A673 (cell line): ENCODE measurements around the gene ATP5F1D.

Experiments used
- EZH2 ChIP-seq: fragments of 200-600 bp; sonication (generic); IDR thresholded peaks from 2 replicates; pipeline ENCODE4 v1.6.1; 2017; ENCODE audit warnings: borderline replicate concordance, low read depth, mild to moderate bottlenecking, mixed read lengths, antibody characterized with exemption, low read length; ENCODE audit not compliant: poor library complexity, severe bottlenecking
- TF ChIP-seq, protein P1 (sequence below): fragments of 300-800, 200-600 bp; sonication (generic); conservative IDR thresholded peaks from 2 replicates; pipeline ENCODE4 v1.5.1; 2017; ENCODE audit warnings: low read depth, mild to moderate bottlenecking, antibody characterized with exemption, low read length, moderate library complexity, mixed read lengths

DNA sequence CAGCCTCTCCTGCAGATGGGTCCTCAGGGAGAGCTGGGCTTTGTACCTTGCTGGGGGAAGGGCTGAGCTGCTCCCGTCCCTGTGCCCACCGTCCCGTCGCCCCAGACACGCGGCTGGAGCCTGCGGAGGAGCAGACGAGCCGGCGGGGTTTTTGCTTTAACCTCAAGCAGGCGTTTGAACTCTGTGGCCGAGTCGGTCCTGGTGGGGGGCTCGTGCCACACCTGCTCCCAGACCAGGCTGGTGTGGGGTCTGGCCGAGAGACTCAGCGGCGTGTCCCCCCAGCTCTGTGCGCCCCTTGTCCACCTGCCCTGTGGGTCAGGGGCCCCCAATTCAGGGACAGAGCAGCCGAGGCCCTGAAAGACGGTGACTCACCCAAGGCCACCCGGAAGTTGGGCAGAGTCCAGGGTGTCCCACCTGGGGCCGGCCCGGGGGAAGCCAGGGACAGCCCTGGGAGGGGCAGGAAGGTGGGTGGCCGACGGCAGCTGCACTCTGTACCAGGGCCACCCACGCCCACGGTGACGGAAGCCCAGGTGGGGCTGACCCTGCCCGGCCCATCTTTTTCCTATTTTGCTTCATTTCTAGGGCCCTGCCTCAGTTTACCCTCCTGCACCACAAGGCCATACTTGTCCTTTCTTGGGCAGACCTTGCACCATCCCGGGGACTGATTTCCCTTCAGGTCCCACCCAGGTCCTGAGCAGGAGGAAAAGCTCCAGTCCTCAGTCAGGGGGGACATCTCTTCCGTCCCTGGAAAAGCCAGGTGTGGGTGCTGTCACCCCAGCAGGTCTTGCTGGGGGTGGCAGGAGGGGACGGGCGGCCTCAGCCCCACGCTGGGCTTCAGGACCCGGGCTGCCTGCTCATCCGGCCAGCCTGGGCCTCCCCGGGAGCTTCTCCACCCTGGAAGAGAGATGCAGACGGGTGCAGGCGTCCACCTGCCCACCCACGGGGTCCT lies 49.4 kb downstream of the ATP5F1D start:
- TF ChIP-seq, protein P1, sequence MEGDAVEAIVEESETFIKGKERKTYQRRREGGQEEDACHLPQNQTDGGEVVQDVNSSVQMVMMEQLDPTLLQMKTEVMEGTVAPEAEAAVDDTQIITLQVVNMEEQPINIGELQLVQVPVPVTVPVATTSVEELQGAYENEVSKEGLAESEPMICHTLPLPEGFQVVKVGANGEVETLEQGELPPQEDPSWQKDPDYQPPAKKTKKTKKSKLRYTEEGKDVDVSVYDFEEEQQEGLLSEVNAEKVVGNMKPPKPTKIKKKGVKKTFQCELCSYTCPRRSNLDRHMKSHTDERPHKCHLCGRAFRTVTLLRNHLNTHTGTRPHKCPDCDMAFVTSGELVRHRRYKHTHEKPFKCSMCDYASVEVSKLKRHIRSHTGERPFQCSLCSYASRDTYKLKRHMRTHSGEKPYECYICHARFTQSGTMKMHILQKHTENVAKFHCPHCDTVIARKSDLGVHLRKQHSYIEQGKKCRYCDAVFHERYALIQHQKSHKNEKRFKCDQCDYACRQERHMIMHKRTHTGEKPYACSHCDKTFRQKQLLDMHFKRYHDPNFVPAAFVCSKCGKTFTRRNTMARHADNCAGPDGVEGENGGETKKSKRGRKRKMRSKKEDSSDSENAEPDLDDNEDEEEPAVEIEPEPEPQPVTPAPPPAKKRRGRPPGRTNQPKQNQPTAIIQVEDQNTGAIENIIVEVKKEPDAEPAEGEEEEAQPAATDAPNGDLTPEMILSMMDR, result no peak
- TF ChIP-seq EZH2, result no peak
